Measurements from ENCODE around the gene CLDN14. TPM values are rescaled to one million over a fixed set of nuclear protein-coding genes. Genes with fewer than 3 reads are reported as not detected.

The CLDN14 gene
- total RNA-seq, 1 donor from 2014 or later = not detected

- no peaks in the 10 kb centered on the region for H3K36me3 Mint-ChIP-seq
- H3K27me3 ChIP-seq = no peaks in the 10 kb centered on the region
- no peak overlapping the region for H3K4me3 Mint-ChIP-seq
- no peak overlapping the region for H2AFZ ChIP-seq (replicated peaks)
- H4K20me1 ChIP-seq (ENCODE audit: low read depth) = no peaks in the 10 kb centered on the region
- peaks cover 2% of the 10 kb centered on the region for H3K27me3 Mint-ChIP-seq (ENCODE audit: insufficient read depth, low read depth)
- no peak overlapping the region for H3K9ac ChIP-seq
- H3F3A ChIP-seq (ENCODE audit: low read depth) = peaks cover 12% of the 10 kb centered on the region
- no peaks in the 10 kb centered on the region for H3K79me2 ChIP-seq (ENCODE audit: low read depth)
- no peak overlapping the region for H3K27ac ChIP-seq
- no peak overlapping the region for H3K4me2 ChIP-seq
- peaks cover 3% of the 10 kb centered on the region for H3K9me3 Mint-ChIP-seq
- TF ChIP-seq EZH2 (IDR thresholded peaks at IDR 0.05) = no peak
- peaks cover 11% of the 10 kb centered on the region for H3K4me1 Mint-ChIP-seq
- no peak overlapping the region for H3K27ac Mint-ChIP-seq
- H3K36me3 ChIP-seq = no peaks in the 10 kb centered on the region
- no peak for DNase-seq (ENCODE audit: low spot score)
- H3K4me3 ChIP-seq = no peak overlapping the region
- no peaks in the 10 kb centered on the region for H3K9me3 ChIP-seq (ENCODE audit: low read depth)
- H3K4me1 ChIP-seq = peaks cover 16% of the 10 kb centered on the region
Measured at GRCh38 chr21:36451506-36451905, 28.4 kb downstream of the CLDN14 start.

DNA sequence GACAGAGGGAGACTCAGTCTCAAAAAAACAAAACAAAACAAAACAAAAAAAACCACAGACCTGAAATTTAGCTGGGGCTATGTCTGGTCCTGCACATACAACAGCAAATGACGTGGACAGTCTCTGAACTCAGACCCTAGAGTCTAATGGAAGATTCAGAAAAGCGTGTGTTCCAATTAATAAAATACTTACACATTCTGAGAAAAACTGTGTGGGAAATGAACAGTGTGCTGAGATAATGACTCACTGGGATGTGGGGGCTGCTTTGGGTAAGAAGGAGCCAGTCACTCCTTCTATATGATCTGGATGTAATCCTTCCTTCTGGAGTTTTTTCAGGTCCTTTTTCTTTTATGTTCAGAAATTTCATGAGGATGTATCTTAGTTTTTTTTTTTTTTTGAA lies 29.4 kb downstream of the CLDN14 start:
- no peak for DNase-seq (ENCODE audit: low spot score)
- Mint-ChIP-seq H3K27ac (no peak overlapping the region), H3K4me3 (no peak overlapping the region), H3K9me3 (peaks cover 3% of the 10 kb centered on the region), H3K27me3 (ENCODE audit: insufficient read depth, low read depth) (peaks cover 2% of the 10 kb centered on the region), H3K4me1 (peaks cover 11% of the 10 kb centered on the region), H3K36me3 (no peaks in the 10 kb centered on the region)
- no peaks in the 10 kb centered on the region for H4K20me1 ChIP-seq (ENCODE audit: low read depth)
- peaks cover 16% of the 10 kb centered on the region for H3K4me1 ChIP-seq
- H3K27me3 ChIP-seq = no peaks in the 10 kb centered on the region
- H3K4me2 ChIP-seq = no peak overlapping the region
- no peak overlapping the region for H3K4me3 ChIP-seq
- peaks cover 12% of the 10 kb centered on the region for H3F3A ChIP-seq (ENCODE audit: low read depth)
- no peak overlapping the region for H3K27ac ChIP-seq
- H3K36me3 ChIP-seq = no peaks in the 10 kb centered on the region
- no peak overlapping the region for H2AFZ ChIP-seq (replicated peaks)
- H3K9ac ChIP-seq = no peak overlapping the region
- no peaks in the 10 kb centered on the region for H3K79me2 ChIP-seq (ENCODE audit: low read depth)
- TF ChIP-seq EZH2 (IDR thresholded peaks at IDR 0.05) (no peak), EZH2phosphoT487 (IDR thresholded peaks at IDR 0.05) (no peak)
- TF ChIP-seq, protein P1, sequence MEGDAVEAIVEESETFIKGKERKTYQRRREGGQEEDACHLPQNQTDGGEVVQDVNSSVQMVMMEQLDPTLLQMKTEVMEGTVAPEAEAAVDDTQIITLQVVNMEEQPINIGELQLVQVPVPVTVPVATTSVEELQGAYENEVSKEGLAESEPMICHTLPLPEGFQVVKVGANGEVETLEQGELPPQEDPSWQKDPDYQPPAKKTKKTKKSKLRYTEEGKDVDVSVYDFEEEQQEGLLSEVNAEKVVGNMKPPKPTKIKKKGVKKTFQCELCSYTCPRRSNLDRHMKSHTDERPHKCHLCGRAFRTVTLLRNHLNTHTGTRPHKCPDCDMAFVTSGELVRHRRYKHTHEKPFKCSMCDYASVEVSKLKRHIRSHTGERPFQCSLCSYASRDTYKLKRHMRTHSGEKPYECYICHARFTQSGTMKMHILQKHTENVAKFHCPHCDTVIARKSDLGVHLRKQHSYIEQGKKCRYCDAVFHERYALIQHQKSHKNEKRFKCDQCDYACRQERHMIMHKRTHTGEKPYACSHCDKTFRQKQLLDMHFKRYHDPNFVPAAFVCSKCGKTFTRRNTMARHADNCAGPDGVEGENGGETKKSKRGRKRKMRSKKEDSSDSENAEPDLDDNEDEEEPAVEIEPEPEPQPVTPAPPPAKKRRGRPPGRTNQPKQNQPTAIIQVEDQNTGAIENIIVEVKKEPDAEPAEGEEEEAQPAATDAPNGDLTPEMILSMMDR (IDR thresholded peaks at IDR 0.05) = no peak
- no peaks in the 10 kb centered on the region for H3K9me3 ChIP-seq (ENCODE audit: low read depth)

DNA sequence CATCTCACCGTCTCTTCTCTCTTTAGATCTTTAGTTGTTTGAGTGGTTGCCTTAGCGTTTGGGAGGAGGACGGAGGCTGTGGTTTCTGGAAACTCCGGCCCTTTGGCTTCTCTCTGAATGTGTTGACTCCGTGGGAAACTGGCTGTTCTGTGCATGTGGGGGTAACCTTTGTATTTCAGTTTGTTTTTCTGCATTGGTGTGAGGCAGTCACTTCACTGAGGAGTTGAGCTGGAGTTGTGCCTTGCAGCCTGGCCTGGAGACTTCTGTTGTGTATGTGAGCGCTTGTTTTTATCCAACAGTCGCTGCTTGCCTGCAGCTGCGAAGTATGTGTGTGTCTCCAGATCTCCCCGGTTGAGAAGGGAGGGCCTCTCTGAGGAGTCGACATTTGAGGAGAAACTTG lies 33.6 kb downstream of the CLDN14 start:
- Histone ChIP-seq H3K27me3 (no peaks in the 10 kb centered on the region), H3K36me3 (no peaks in the 10 kb centered on the region), H2AFZ (replicated peaks) (peak overlapping the region; percentile 54), H3K9ac (no peak overlapping the region), H3K79me2 (ENCODE audit: low read depth) (no peaks in the 10 kb centered on the region), H4K20me1 (ENCODE audit: low read depth) (no peaks in the 10 kb centered on the region), H3K9me3 (ENCODE audit: low read depth) (no peaks in the 10 kb centered on the region), H3K4me2 (no peak overlapping the region), H3K4me1 (no peaks in the 10 kb centered on the region), H3K27ac (no peak overlapping the region), H3K4me3 (no peak overlapping the region), H3F3A (ENCODE audit: low read depth) (no peaks in the 10 kb centered on the region)
- Mint-ChIP-seq H3K9me3 (no peaks in the 10 kb centered on the region), H3K27ac (no peak overlapping the region), H3K36me3 (no peaks in the 10 kb centered on the region), H3K4me3 (no peak overlapping the region), H3K4me1 (no peaks in the 10 kb centered on the region), H3K27me3 (ENCODE audit: insufficient read depth, low read depth) (peaks cover 2% of the 10 kb centered on the region)
- DNase-seq (ENCODE audit: low spot score) = no peak
- TF ChIP-seq, protein P1 (IDR thresholded peaks at IDR 0.05) = no peak
- no peak for TF ChIP-seq EZH2 (IDR thresholded peaks at IDR 0.05)
- TF ChIP-seq EZH2phosphoT487 (IDR thresholded peaks at IDR 0.05) = no peak

DNA sequence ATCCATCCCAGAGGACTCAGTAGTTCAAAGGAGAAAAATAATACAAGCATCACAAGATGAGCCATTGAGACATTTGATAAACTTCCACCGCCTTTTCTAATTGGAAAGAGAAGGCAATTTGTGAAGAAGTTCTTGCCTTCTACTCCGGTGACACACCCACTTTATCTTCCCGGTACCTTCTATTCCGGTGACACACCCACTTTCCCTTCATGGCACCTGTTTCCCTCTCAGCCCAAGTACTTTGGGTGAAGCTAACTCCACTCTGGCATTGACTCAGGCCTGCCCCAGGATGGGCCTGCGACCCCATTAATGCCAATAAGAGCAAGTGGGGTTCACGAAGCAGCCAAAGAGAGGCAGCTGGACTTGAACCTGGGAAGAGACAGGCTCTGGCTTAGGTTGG lies 38.2 kb downstream of the CLDN14 start:
- Mint-ChIP-seq H3K27ac (no peak overlapping the region), H3K36me3 (no peaks in the 10 kb centered on the region), H3K27me3 (ENCODE audit: insufficient read depth, low read depth) (peaks cover 2% of the 10 kb centered on the region), H3K4me3 (no peak overlapping the region), H3K9me3 (no peaks in the 10 kb centered on the region), H3K4me1 (no peaks in the 10 kb centered on the region)
- H3K4me3 ChIP-seq = no peak overlapping the region
- no peaks in the 10 kb centered on the region for H4K20me1 ChIP-seq (ENCODE audit: low read depth)
- H3F3A ChIP-seq (ENCODE audit: low read depth) = no peaks in the 10 kb centered on the region
- H3K9me3 ChIP-seq (ENCODE audit: low read depth) = no peaks in the 10 kb centered on the region
- H3K79me2 ChIP-seq (ENCODE audit: low read depth) = no peaks in the 10 kb centered on the region
- no peak overlapping the region for H2AFZ ChIP-seq (replicated peaks)
- TF ChIP-seq EZH2 (IDR thresholded peaks at IDR 0.05) = no peak
- TF ChIP-seq, protein P1 (IDR thresholded peaks at IDR 0.05) = no peak
- TF ChIP-seq EZH2phosphoT487 (IDR thresholded peaks at IDR 0.05) = no peak
- H3K9ac ChIP-seq = no peak overlapping the region
- H3K27me3 ChIP-seq = no peaks in the 10 kb centered on the region
- no peaks in the 10 kb centered on the region for H3K4me1 ChIP-seq
- H3K36me3 ChIP-seq = no peaks in the 10 kb centered on the region
- H3K4me2 ChIP-seq = no peak overlapping the region
- DNase-seq (ENCODE audit: low spot score) = no peak
- no peak overlapping the region for H3K27ac ChIP-seq

All from neural progenitor cell (in vitro differentiated cells).